Endothelial cell of umbilical vein (primary cell): ENCODE data around the gene SLC5A11. TPM values are rescaled to one million over a fixed set of nuclear protein-coding genes. Genes with fewer than 3 reads are reported as not detected.

Experiments
- BruUV-seq: library from RNA; stranded (reverse); fragments of 400-500 nt; replicated peaks from 2 replicates; lab custom pipeline; 2021; lab: Mats Ljungman, UMichigan
- CTCF ChIA-PET: fragments of 300-600, 350-600 bp; sonication (Branson Sonifier 250); formaldehyde crosslinking; loops from one replicate; lab custom pipeline; 2021; ENCODE audit warnings: antibody characterized with exemption, inconsistent platforms; lab: Charles Lee
- POLR2A ChIA-PET: fragments of 300-600, 350-600 bp; sonication (Branson Sonifier 250); formaldehyde crosslinking; loops from one replicate; lab custom pipeline; 2021; ENCODE audit warnings: antibody characterized with exemption, inconsistent platforms; lab: Charles Lee
- DNase-seq: peaks from one replicate; pipeline ENCODE4 v3.0.0-alpha.2; 2011; ENCODE audit warnings: low read depth, low spot score
- FAIRE-seq: peaks from 2 replicates; lab custom pipeline; 2011; peaks lifted over from hg19 to GRCh38; lab: Jason Lieb, UNC
- H2AFZ ChIP-seq: 2 replicates; pipeline ENCODE4 v1.6.0; 2012; ENCODE audit warnings: low read depth, low read length, control low read depth, inconsistent platforms
- H3K27ac ChIP-seq: 2 replicates; pipeline ENCODE4 v1.5.1; 2011; ENCODE audit warnings: low read depth, mild to moderate bottlenecking, control low read depth, low read length, moderate library complexity; ENCODE audit not compliant: insufficient read depth
- H3K27me3 ChIP-seq, 2 experiments: 2 replicates each; pipeline versions ENCODE4 v1.6.0 to v1.6.1; 2011; ENCODE audit warnings: low read length in 2 of 2, mixed read lengths in 1 of 2; ENCODE audit not compliant: control insufficient read depth in 2 of 2, insufficient read depth in 2 of 2
- H3K36me3 ChIP-seq, 2 experiments: 2 replicates in 1 of 2; 3 replicates in 1 of 2; pipeline ENCODE4 v1.5.1; 2011; ENCODE audit warnings: low read length in 2 of 2, mild to moderate bottlenecking in 1 of 2, moderate library complexity in 1 of 2; ENCODE audit not compliant: control insufficient read depth in 2 of 2, insufficient read depth in 2 of 2; ENCODE audit errors: extremely low read depth in 1 of 2
- H3K4me1 ChIP-seq: 3 replicates; pipeline ENCODE4 v1.5.1; 2011; ENCODE audit warnings: mild to moderate bottlenecking, low read length; ENCODE audit not compliant: control insufficient read depth, insufficient read depth; ENCODE audit errors: extremely low read depth
- H3K4me2 ChIP-seq: 2 replicates; pipeline ENCODE4 v1.6.1; 2011; ENCODE audit warnings: low read length, control low read depth, mixed read lengths; ENCODE audit not compliant: insufficient read depth
- H3K4me3 ChIP-seq, 3 experiments: fragments of 200-600 bp in 1 of 3; sonication (generic), shearing (Covaris generic) in 1 of 3; replicated peaks in 1 of 3; 2 replicates each; pipeline ENCODE4 v1.5.1; 2011 to 2016; ENCODE audit warnings: control low read depth in 3 of 3, low read length in 3 of 3, mild to moderate bottlenecking in 2 of 3, inconsistent platforms in 1 of 3, low read depth in 1 of 3, moderate library complexity in 1 of 3; ENCODE audit not compliant: insufficient read depth in 1 of 3
- H3K79me2 ChIP-seq: 2 replicates; pipeline ENCODE4 v1.6.0; 2012; ENCODE audit warnings: low read length, inconsistent platforms; ENCODE audit not compliant: control insufficient read depth, insufficient read depth
- H3K9ac ChIP-seq: replicated peaks from 2 replicates; pipeline ENCODE3; 2011; ENCODE audit warnings: low read length, control low read depth; ENCODE audit not compliant: insufficient read depth; ENCODE audit errors: extremely low read depth
- H3K9me1 ChIP-seq: replicated peaks from 3 replicates; pipeline ENCODE4 v1.6.0; 2011; ENCODE audit warnings: mild to moderate bottlenecking, low read length; ENCODE audit not compliant: control insufficient read depth, insufficient read depth; ENCODE audit errors: extremely low read depth
- H3K9me3 ChIP-seq: replicated peaks from 2 replicates; pipeline ENCODE4 v1.5.1; 2012; ENCODE audit warnings: low read length, inconsistent platforms; ENCODE audit not compliant: control insufficient read depth, insufficient read depth
- H4K20me1 ChIP-seq: replicated peaks from 2 replicates; pipeline ENCODE3; 2011; ENCODE audit warnings: mild to moderate bottlenecking, low read length; ENCODE audit not compliant: control insufficient read depth, insufficient read depth; ENCODE audit errors: extremely low read depth
- EZH2 ChIP-seq: IDR thresholded peaks from 2 replicates; pipeline ENCODE4 v1.6.1; 2012; ENCODE audit warnings: borderline replicate concordance, low read depth, mild to moderate bottlenecking, moderate library complexity, low read length, inconsistent platforms; ENCODE audit not compliant: severe bottlenecking
- FOS ChIP-seq: IDR thresholded peaks from 2 replicates; pipeline ENCODE4 v1.6.1; 2011; ENCODE audit warnings: mild to moderate bottlenecking, low read length, moderate library complexity, borderline replicate concordance; ENCODE audit not compliant: insufficient read depth
- GATA2 ChIP-seq: IDR thresholded peaks from 2 replicates; pipeline ENCODE4 v1.7.0; 2011; ENCODE audit warnings: low read depth, mild to moderate bottlenecking, moderate library complexity, mixed read lengths, low read length; ENCODE audit not compliant: insufficient read length, insufficient read depth
- JUN ChIP-seq: IDR thresholded peaks from 2 replicates; pipeline ENCODE4 v1.6.1; 2011; ENCODE audit warnings: borderline replicate concordance, low read depth; ENCODE audit not compliant: insufficient read length, insufficient read depth
- MYC ChIP-seq: IDR thresholded peaks from one replicate; pipeline ENCODE4 v1.6.1; 2011; ENCODE audit warnings: mild to moderate bottlenecking, low read depth, low read length
- POLR2A ChIP-seq: IDR thresholded peaks from 2 replicates; pipeline ENCODE4 v1.6.1; 2012; ENCODE audit warnings: low read depth, mild to moderate bottlenecking, control low read depth, low read length
- POLR2AphosphoS5 ChIP-seq: IDR thresholded peaks from 2 replicates; pipeline ENCODE4 v1.6.1; 2012; ENCODE audit warnings: low read depth, mild to moderate bottlenecking, control low read depth, low read length, moderate library complexity; ENCODE audit not compliant: insufficient read depth
- dilution Hi-C: fragments of 300-500 bp; cut with MboI; formaldehyde crosslinking; loops from one replicate; pipeline ENCODE4 v1.15.0; 2019; ENCODE audit warnings: low sequenced_read_pairs; ENCODE audit not compliant: extremely low pct_ligation_motif_present
- intact Hi-C: fragments of 100-400 bp; cut with micrococcal nuclease; formaldehyde crosslinking; loops from one replicate; pipeline ENCODE4 v1.10.0; 2022
- polyA plus RNA-seq, 4 experiments: library from polyadenylated mRNA; depleted of rRNA in 3 of 4; stranded (reverse) in 3 of 4; unstranded in 1 of 4; fragments of >200 nt; gene quantifications; 2 replicates each; pipeline versions ENCODE4 v1.2.1 to v1.2.3, GENCODE V29; 2011 to 2012; ENCODE audit warnings: missing spikeins in 1 of 4
- total RNA-seq: library from RNA; stranded (reverse); gene quantifications from 2 replicates; pipeline ENCODE4 v1.2.3, GENCODE V29; 2021
- TF ChIP-seq, protein P1 (sequence below), 2 donors: IDR thresholded peaks; 1 replicate in 1 of 2; 2 replicates in 1 of 2; pipeline ENCODE4 v1.5.1; 2011; ENCODE audit warnings: low read length in 2 of 2, mild to moderate bottlenecking in 2 of 2, moderate library complexity in 2 of 2, control low read depth in 1 of 2, inconsistent platforms in 1 of 2, low read depth in 1 of 2; ENCODE audit not compliant: insufficient read depth in 1 of 2; ENCODE audit errors: extremely low read depth in 1 of 2
- TF ChIP-seq, protein P2 (sequence below): IDR thresholded peaks from 2 replicates; pipeline ENCODE4 v1.6.1; 2011; ENCODE audit not compliant: insufficient read depth, insufficient read length

Gene SLC5A11
- total and polyA plus RNA-seq, 2 donors (not counting 3 experiments of a cell fraction or from before 2014, with no cell fraction given), result 0.12 TPM; not detected in 1

DNA sequence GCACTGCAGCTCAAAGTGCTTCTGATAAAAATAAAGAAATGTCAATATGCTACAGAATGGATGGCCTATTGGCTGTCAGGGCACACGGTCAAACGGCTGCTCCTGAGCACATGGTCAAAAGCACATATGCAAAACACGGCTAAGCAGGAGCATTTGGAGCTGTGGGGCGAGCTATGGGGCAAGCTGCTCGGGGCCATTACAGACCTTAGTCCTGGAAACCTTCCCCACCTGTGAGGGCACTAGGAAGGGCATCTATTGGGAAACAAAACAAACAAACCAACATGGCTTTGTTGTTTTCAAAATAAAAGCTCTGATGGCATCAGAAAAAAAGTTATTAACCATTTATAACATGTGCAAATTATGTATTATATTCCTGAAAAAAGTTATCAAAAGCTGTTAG lies 83.6 kb downstream of the SLC5A11 start:
- POLR2A ChIA-PET, result interaction anchor here (0.6 to 0.7 kb wide), 2 partner anchors 38 to 54 kb away, joined by 3 to 4 read pairs; no protein-coding TSS in a partner anchor
- dilution Hi-C loops, result no loop called here

DNA sequence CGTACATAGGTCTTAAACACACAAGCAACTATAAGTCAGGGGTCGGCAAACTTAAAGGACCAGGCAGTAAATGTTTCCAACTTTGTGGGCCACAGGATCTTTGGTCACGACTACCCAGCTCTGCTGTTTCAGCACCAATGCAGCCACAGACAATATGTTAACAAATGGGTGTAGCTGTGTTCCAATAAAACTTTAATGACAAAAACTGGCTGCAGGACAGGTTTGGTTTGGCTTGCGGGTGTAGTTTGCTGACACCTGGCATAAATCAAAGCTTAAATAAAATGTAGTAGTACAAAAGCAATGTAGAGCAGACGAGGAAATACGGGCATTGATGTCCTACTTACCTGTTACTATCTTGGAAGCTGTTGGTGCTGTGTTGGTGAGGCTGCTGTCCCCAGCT lies 84.7 kb downstream of the SLC5A11 start:
- POLR2A ChIA-PET, result no interaction called here
- H3K27me3 ChIP-seq, result no peaks in the 10 kb centered on the region
- FAIRE-seq (peak; percentile 28), DNase-seq (no peak)
- intact Hi-C loops, result no loop called here
- TF ChIP-seq EZH2, result no peak
- no peak for TF ChIP-seq GATA2
- TF ChIP-seq, protein P1, sequence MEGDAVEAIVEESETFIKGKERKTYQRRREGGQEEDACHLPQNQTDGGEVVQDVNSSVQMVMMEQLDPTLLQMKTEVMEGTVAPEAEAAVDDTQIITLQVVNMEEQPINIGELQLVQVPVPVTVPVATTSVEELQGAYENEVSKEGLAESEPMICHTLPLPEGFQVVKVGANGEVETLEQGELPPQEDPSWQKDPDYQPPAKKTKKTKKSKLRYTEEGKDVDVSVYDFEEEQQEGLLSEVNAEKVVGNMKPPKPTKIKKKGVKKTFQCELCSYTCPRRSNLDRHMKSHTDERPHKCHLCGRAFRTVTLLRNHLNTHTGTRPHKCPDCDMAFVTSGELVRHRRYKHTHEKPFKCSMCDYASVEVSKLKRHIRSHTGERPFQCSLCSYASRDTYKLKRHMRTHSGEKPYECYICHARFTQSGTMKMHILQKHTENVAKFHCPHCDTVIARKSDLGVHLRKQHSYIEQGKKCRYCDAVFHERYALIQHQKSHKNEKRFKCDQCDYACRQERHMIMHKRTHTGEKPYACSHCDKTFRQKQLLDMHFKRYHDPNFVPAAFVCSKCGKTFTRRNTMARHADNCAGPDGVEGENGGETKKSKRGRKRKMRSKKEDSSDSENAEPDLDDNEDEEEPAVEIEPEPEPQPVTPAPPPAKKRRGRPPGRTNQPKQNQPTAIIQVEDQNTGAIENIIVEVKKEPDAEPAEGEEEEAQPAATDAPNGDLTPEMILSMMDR (IDR thresholded peaks at IDR 0.05; ENCODE audit: extremely low read depth in 1 of 2, insufficient read depth in 1 of 2, low read depth in 1 of 2, low read length in 2 of 2), result no peak
- TF ChIP-seq MYC, result no peak
- TF ChIP-seq, protein P2, sequence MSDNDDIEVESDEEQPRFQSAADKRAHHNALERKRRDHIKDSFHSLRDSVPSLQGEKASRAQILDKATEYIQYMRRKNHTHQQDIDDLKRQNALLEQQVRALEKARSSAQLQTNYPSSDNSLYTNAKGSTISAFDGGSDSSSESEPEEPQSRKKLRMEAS, result no peak
- TF ChIP-seq JUN, result no peak
- no peak for TF ChIP-seq POLR2AphosphoS5
- no peak for TF ChIP-seq POLR2A
- no peak for TF ChIP-seq FOS
- peaks cover 35 to 36% of the 10 kb centered on the region in 2 experiments for H3K36me3 ChIP-seq
- H3K9me1 ChIP-seq, result no peaks in the 10 kb centered on the region
- H3K4me1 ChIP-seq, result no peaks in the 10 kb centered on the region
- no peak overlapping the region for H3K27ac ChIP-seq
- no peak overlapping the region for H2AFZ ChIP-seq
- dilution Hi-C loops, result no loop called here
- H3K4me3 ChIP-seq, result no peak overlapping the region
- H3K4me2 ChIP-seq, result no peak overlapping the region
- H3K79me2 ChIP-seq, result peaks cover 4% of the 10 kb centered on the region
- CTCF ChIA-PET, result interaction anchor here (1.0 kb wide), 1 partner anchor 159 kb away, joined by 3 read pairs; no protein-coding TSS in a partner anchor
- no peak overlapping the region for H3K9ac ChIP-seq
- H4K20me1 ChIP-seq, result no peaks in the 10 kb centered on the region
- BruUV-seq, result no TSS peak
- H3K9me3 ChIP-seq, result no peaks in the 10 kb centered on the region

More for the DNA sequence above, 83.6 kb downstream of the SLC5A11 start:
- CTCF ChIA-PET, result interaction anchor here (1.0 to 2.2 kb wide), 3 partner anchors 11 to 95 kb away, joined by 3 to 8 read pairs (median 4); no protein-coding TSS in a partner anchor
- intact Hi-C loops, result no loop called here
- no peaks in the 10 kb centered on the region for H3K9me3 ChIP-seq
- BruUV-seq, result no TSS peak
- no peak overlapping the region for H3K4me3 ChIP-seq
- no peaks in the 10 kb centered on the region for H3K9me1 ChIP-seq
- no peak overlapping the region for H2AFZ ChIP-seq
- no peak overlapping the region for H3K4me2 ChIP-seq
- H3K4me1 ChIP-seq, result no peaks in the 10 kb centered on the region
- DNase-seq (no peak), FAIRE-seq (no peak)
- no peak for TF ChIP-seq JUN
- H3K27me3 ChIP-seq, result no peaks in the 10 kb centered on the region
- H3K27ac ChIP-seq, result no peak overlapping the region
- H4K20me1 ChIP-seq, result no peaks in the 10 kb centered on the region
- H3K36me3 ChIP-seq, result peaks cover 26 to 27% of the 10 kb centered on the region in 2 experiments
- H3K9ac ChIP-seq, result no peak overlapping the region
- peaks cover 4% of the 10 kb centered on the region for H3K79me2 ChIP-seq
